HL-60 (cell line): ENCODE measurements around the gene MAML1.

ENCODE experiments used
- DNase-seq, 2 experiments: peaks; one replicate each; pipeline ENCODE4 v3.0.0-alpha.2; 2010 to 2020; ENCODE audit warnings: low read depth in 1 of 2, low spot score in 1 of 2
- H3K27ac ChIP-seq: fragments of 250-450 bp; sonication (Bioruptor Pico); replicated peaks from 2 replicates; pipeline ENCODE4 v1.5.1; 2020; ENCODE audit warnings: mild to moderate bottlenecking, moderate library complexity
- H3K27me3 ChIP-seq: fragments of 250-450 bp; sonication (Bioruptor Pico); 2 replicates; pipeline ENCODE4 v1.5.1; 2021; ENCODE audit warnings: mild to moderate bottlenecking, moderate library complexity; ENCODE audit not compliant: insufficient read depth, poor library complexity, severe bottlenecking
- H3K4me3 ChIP-seq: replicated peaks from 2 replicates; pipeline ENCODE4 v1.5.1; 2011; ENCODE audit warnings: mild to moderate bottlenecking, control low read depth, low read length; ENCODE audit not compliant: insufficient read depth
- CTCF ChIP-seq: IDR thresholded peaks from one replicate; pipeline ENCODE4 v1.5.1; 2011; ENCODE audit warnings: low read length, control low read depth, inconsistent platforms; ENCODE audit not compliant: insufficient read depth
- GABPA ChIP-seq: IDR thresholded peaks from 2 replicates; pipeline ENCODE4 v1.6.1; 2012; ENCODE audit warnings: low read depth
- POLR2AphosphoS5 ChIP-seq: IDR thresholded peaks from 2 replicates; pipeline ENCODE4 v1.6.1; 2012; ENCODE audit warnings: low read depth
- REST ChIP-seq: IDR thresholded peaks from 2 replicates; pipeline ENCODE4 v1.6.1; 2012; ENCODE audit warnings: low read depth; ENCODE audit not compliant: insufficient replicate concordance
- SPI1 ChIP-seq: IDR thresholded peaks from 2 replicates; pipeline ENCODE4 v1.6.1; 2012; ENCODE audit warnings: low read depth, mild to moderate bottlenecking, borderline replicate concordance

Gene MAML1

DNA sequence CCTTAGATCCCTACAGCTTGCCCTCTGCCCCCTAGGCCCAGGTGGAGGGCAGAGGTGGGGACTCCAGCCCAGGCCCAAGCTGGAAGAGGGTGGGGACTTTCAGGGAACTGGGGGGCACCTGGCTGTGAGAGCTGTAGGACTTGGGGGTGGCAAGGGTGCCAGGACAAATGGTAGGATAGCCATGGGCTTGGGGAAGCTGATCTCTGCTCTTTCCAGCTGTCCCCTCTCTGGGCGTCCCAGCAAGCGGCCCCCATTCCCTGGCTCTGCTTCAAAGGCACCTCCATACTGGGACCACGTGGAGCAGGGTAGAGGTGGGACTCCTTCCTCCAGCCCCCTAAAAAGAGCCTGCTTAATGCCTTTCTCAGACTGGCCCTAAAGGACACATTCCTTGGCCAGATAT is 61.5 kb downstream of the MAML1 start:
- H3K27ac ChIP-seq = peak overlapping the region; percentile 72
- DNase-seq = no peak
- no peaks in the 10 kb centered on the region for H3K27me3 ChIP-seq
- peak overlapping the region; percentile 31 for H3K4me3 ChIP-seq
- TF ChIP-seq CTCF (no peak), GABPA (no peak), SPI1 (no peak), POLR2AphosphoS5 (no peak), REST (no peak)

DNA sequence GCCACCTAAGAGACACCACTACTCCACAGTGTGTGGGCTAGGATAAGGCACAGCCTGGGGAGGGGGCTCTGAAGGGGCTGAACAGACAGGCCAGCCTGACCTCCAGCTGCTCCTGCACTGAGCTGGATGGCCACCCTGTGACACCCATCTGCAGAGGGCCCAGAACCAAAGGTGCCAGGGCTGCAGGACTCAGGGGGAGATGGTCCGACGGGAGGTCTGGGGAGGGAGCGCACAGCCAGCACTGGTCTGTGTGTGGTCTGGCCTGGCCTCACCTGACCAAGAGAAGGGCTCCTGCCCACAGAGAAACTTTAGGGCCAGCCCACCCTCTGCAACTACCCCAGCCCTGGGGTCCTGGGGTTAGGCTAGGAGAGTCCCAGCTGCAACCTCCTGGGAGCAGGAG is 62.0 kb downstream of the MAML1 start:
- H3K4me3 ChIP-seq = peak overlapping the region; percentile 31
- DNase-seq = no peak
- H3K27ac ChIP-seq = peak overlapping the region; percentile 72
- no peak for TF ChIP-seq GABPA
- no peak for TF ChIP-seq POLR2AphosphoS5
- TF ChIP-seq SPI1 = no peak
- no peak for TF ChIP-seq REST
- TF ChIP-seq CTCF = no peak
- no peaks in the 10 kb centered on the region for H3K27me3 ChIP-seq

DNA sequence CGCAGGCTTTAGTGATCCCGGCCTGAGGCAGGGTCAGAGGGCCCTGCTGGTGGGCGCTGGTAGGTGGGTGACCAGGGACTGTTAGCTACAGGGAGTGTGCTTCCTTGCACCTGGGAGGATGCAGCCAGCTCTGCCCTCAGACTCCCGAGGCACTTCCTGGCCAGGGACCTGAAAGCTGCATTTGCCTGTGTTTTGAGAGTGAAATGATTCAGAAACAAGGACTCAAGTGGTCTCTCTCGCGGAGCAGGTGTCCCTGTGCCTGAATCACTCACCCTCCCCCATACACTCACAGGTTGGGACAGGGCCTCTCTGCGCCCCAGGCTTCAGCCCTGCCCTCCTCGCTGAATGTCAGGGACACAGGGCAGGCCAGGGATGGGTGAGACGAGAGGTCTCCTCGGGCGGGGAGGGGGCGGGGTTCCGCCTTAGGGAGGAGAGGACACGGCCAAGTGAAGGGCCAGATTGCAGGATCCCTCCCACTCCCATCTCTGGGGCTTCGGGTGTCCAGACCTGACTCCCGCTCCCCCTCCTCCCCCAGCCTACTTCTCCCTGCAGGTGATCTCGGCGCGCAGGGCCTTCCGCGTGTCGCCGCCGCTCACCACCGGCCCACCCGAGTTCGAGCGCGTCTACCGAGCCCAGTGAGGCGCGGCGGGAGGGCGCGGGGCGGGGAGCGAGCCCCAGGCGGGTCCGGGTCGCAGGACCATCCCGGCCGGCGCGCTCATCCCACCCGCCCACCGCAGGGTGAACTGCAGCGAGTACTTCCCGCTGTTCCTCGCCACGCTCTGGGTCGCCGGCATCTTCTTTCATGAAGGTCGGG is 62.6 kb downstream of the MAML1 start:
- TF ChIP-seq SPI1 = no peak
- no peak for TF ChIP-seq GABPA
- no peak for TF ChIP-seq REST
- TF ChIP-seq POLR2AphosphoS5 = no peak; the same call in 1 of the 2 replicates
- no peak for TF ChIP-seq CTCF
- Histone ChIP-seq H3K27me3 (no peaks in the 10 kb centered on the region), H3K27ac (peak overlapping the region; percentile 72), H3K4me3 (peak overlapping the region; percentile 50)
- DNase-seq = no peak
